Measurements from ENCODE around the gene PTGER3. TPM values are rescaled to one million over a fixed set of nuclear protein-coding genes. Genes with fewer than 3 reads are reported as not detected.

The PTGER3 gene
- total and polyA plus RNA-seq, 9 donors = 0.86 to 8.9 (median 3.5) TPM

DNA sequence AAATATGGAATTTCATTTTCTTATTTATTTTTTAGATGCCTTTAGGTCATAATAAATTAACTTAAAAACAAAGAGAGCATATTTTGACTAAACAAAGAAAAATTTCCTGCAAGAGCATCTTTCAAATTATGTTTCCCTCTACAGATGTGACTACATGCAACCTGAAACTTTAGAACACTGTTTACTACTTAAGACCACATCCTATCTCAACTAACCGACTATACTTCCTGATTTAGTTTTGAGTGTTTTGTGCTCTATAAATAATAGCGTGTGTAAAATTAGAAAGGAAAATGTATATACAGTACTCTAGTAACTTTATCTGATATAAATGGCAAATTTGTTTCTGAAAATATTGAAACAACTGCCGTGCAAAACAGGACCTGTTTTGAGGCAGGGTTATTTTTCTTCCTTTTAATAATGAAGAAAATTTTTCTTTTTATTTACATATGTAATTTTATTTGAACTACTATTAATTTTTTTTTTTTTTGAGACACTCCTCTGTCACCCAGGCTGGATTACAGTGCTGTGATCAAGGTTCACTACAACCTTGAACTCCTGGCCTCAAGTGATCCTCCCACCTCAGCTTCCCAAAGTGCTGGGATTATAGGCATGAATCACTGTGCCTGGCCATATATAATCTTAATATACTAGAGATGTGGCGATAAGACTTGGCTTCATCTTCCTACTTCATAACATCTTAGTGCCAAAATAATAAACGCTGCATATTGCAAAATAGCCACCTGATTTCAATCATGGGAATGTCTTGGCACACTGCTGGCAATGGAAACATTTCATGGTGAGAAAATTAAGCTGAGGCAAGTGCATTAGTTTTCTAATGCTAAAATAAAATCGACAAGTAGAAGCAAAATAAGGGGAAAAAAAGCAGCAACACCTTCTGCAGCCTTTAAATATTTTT lies 21.0 kb upstream of the PTGER3 start:
- Histone ChIP-seq H3K27ac (no peak overlapping the region), H3K36me3 (no peaks in the 10 kb centered on the region), H3K4me1 (ENCODE audit: insufficient read depth) (no peaks in the 10 kb centered on the region), H3K4me3 (no peak overlapping the region), H3K27me3 (no peaks in the 10 kb centered on the region), H3K9me3 (no peaks in the 10 kb centered on the region)
- TF ChIP-seq EP300 (IDR thresholded peaks at IDR 0.05) (no peak), CTCF (IDR thresholded peaks at IDR 0.05) (no peak), POLR2A (IDR thresholded peaks at IDR 0.05) (no peak)
- DNase-seq = no peak
- 74 to 80% (median 75%) methylated on average over 6 of the region's 6 CpGs for WGBS, 3 donors
- intact Hi-C loops (cut with DNase I) = no loop called here

- TF ChIP-seq POLR2A (IDR thresholded peaks at IDR 0.05) (no peak), CTCF (IDR thresholded peaks at IDR 0.05) (no peak), EP300 (IDR thresholded peaks at IDR 0.05) (no peak)
- Histone ChIP-seq H3K27me3 (no peaks in the 10 kb centered on the region), H3K9me3 (no peaks in the 10 kb centered on the region), H3K4me1 (ENCODE audit: insufficient read depth) (no peaks in the 10 kb centered on the region), H3K36me3 (no peaks in the 10 kb centered on the region), H3K27ac (no peak overlapping the region), H3K4me3 (no peak overlapping the region)
- intact Hi-C loops (cut with DNase I) = loop anchor here in 1 of 4 donors (10.0 kb wide), 1 partner anchor 1910 kb away; no protein-coding TSS in a partner anchor
- no peak for DNase-seq
- WGBS, 3 donors = 70 to 76% (median 74%) methylated on average over 6 of the region's 6 CpGs
Measured at GRCh38 chr1:71054791-71055190, 7.2 kb upstream of the PTGER3 start.

- no peaks in the 10 kb centered on the region for H3K27me3 ChIP-seq
- TF ChIP-seq CTCF (IDR thresholded peaks at IDR 0.05) = no peak
- no peak for TF ChIP-seq POLR2A (IDR thresholded peaks at IDR 0.05)
- no peak for TF ChIP-seq EP300 (IDR thresholded peaks at IDR 0.05)
- intact Hi-C loops (cut with DNase I) = loop anchor here in 1 of 4 donors (10.0 kb wide), 1 partner anchor 1910 kb away; no protein-coding TSS in a partner anchor
- H3K36me3 ChIP-seq = no peaks in the 10 kb centered on the region
- 75 to 78% (median 77%) methylated on average over 15 of the region's 15 CpGs for WGBS, 3 donors
- no peaks in the 10 kb centered on the region for H3K9me3 ChIP-seq
- H3K4me3 ChIP-seq = no peak overlapping the region
- DNase-seq = peak in 1 of 5 donors; percentile 18
- no peak overlapping the region for H3K27ac ChIP-seq
- H3K4me1 ChIP-seq (ENCODE audit: insufficient read depth) = no peaks in the 10 kb centered on the region
Measured at GRCh38 chr1:71054281-71054731, 6.7 kb upstream of the PTGER3 start.

DNA sequence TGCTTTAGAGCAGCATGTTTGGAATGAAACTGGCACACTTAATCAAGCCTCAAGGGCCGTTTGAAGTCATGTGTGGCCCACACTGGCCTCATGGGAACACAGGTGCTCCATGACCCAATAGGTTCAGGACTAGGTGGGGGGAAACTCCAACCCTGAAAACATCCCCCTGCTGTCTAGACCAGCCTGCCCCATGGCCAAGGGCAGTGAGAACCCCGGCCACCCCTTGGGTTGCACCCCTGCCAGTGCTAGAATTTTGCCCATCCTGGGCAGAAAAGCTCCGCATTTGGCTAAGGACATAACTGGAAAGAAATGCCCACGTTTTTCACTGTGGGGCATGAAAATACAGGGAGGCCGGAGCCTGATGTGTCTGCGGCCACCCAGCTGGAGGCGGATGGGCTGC lies 6.1 kb upstream of the PTGER3 start:
- H3K9me3 ChIP-seq = no peaks in the 10 kb centered on the region
- no peak overlapping the region for H3K4me3 ChIP-seq
- DNase-seq = no peak
- no peaks in the 10 kb centered on the region for H3K4me1 ChIP-seq (ENCODE audit: insufficient read depth)
- H3K27me3 ChIP-seq = no peaks in the 10 kb centered on the region
- no peak for TF ChIP-seq CTCF (IDR thresholded peaks at IDR 0.05)
- no peak for TF ChIP-seq EP300 (IDR thresholded peaks at IDR 0.05)
- TF ChIP-seq POLR2A (IDR thresholded peaks at IDR 0.05) = no peak
- WGBS, 3 donors = 53 to 63% (median 62%) methylated on average over 7 of the region's 7 CpGs
- no peaks in the 10 kb centered on the region for H3K36me3 ChIP-seq
- intact Hi-C loops (cut with DNase I) = loop anchor here in 1 of 4 donors (10.0 kb wide), 1 partner anchor 1909 kb away; no protein-coding TSS in a partner anchor
- no peak overlapping the region for H3K27ac ChIP-seq

All from ovary (tissue), 9 donors.